Measurements from ENCODE around the gene ZNF805. TPM values are rescaled to one million over a fixed set of nuclear protein-coding genes. Genes with fewer than 3 reads are reported as not detected.

The ZNF805 gene
- total RNA-seq, 1 experiment from 2014 or later: 9.2 TPM

- intact Hi-C loops (cut with micrococcal nuclease): no loop called here
- Histone ChIP-seq H3K9me2 (ENCODE audit: insufficient read depth) (no peaks in the 10 kb centered on the region), H3K4me2 (ENCODE audit: low read length) (no peak overlapping the region), H3K9me3 (ENCODE audit: control insufficient read depth in 1 of 2, insufficient read depth in 1 of 2, low read depth in 1 of 2, low read length in 2 of 2) (no peaks in the 10 kb centered on the region), H4K20me1 (ENCODE audit: insufficient read depth) (no peaks in the 10 kb centered on the region), H2AFZ (ENCODE audit: low read depth, low read length, poor library complexity, severe bottlenecking) (no peak overlapping the region), H3K36me3 (ENCODE audit: control insufficient read depth in 1 of 2, insufficient read depth in 2 of 2, low read length in 2 of 2) (peaks cover 4 to 16% of the 10 kb centered on the region in 2 experiments; a peak in 3 of 4 replicates), H3K27me3 (ENCODE audit: insufficient read depth, low read length) (no peaks in the 10 kb centered on the region), H3K27ac (ENCODE audit: low read depth, low read length) (no peak overlapping the region), H3K4me3 (replicated peaks in 1 of 2; ENCODE audit: low read depth in 1 of 2, low read length in 2 of 2) (no peak overlapping the region), H3K4me1 (ENCODE audit: control insufficient read depth in 1 of 2, insufficient read depth in 2 of 2, low read length in 2 of 2) (peaks cover 6 to 16% of the 10 kb centered on the region in 2 experiments; a peak in 3 of 4 replicates), H3K79me2 (ENCODE audit: insufficient read depth, low read length) (peaks cover 39% of the 10 kb centered on the region), H3K9ac (ENCODE audit: low read length) (no peak overlapping the region)
- ATAC-seq: no peak
- no peak for DNase-seq (ENCODE audit: low read depth, low spot score)
- no peak for TF ChIP-seq YY1 (IDR thresholded peaks at IDR 0.05; ENCODE audit: extremely low read depth, insufficient replicate concordance, low read depth, low read length)
- TF ChIP-seq EZH2 (IDR thresholded peaks at IDR 0.05): no peak
- no peak for TF ChIP-seq CTCF (IDR thresholded peaks at IDR 0.05 in 2 of 3, conservative IDR thresholded peaks at IDR 0.05 in 1 of 3; ENCODE audit: borderline replicate concordance in 1 of 3, insufficient read depth in 1 of 3, low read depth in 2 of 3, low read length in 2 of 3)
- BruUV-seq (replicated peaks): no TSS peak
- POLR2A ChIA-PET: no interaction called here
- RAD21 ChIA-PET (ENCODE audit: low non-redundant PET in 1 of 2, low total read pairs in 2 of 2, uncharacterized antibody in 2 of 2, unreplicated experiment in 2 of 2): no interaction called here
- CTCF ChIA-PET: no interaction called here
Measured at GRCh38 chr19:57244513-57244912, 4.1 kb downstream of the ZNF805 start.

GRCh38 chr19:57245066-57245465, 4.6 kb downstream of the ZNF805 start:
- CTCF ChIA-PET: no interaction called here
- no peaks in the 10 kb centered on the region for H4K20me1 ChIP-seq (ENCODE audit: insufficient read depth)
- peaks cover 3 to 14% of the 10 kb centered on the region in 2 experiments; a peak in 3 of 4 replicates for H3K4me1 ChIP-seq (ENCODE audit: control insufficient read depth in 1 of 2, insufficient read depth in 2 of 2, low read length in 2 of 2)
- TF ChIP-seq ATF3 (IDR thresholded peaks at IDR 0.05): no peak
- no peak for TF ChIP-seq SP1 (IDR thresholded peaks at IDR 0.05; ENCODE audit: low read depth)
- TF ChIP-seq ZFX (IDR thresholded peaks at IDR 0.05): no peak
- TF ChIP-seq TCF7L2 (IDR thresholded peaks at IDR 0.05; ENCODE audit: borderline replicate concordance, extremely low read depth, insufficient read depth, insufficient read length): no peak
- no peak for ATAC-seq
- H3K27me3 ChIP-seq (ENCODE audit: insufficient read depth, low read length): no peaks in the 10 kb centered on the region
- DNase-seq (ENCODE audit: low read depth, low spot score): no peak
- no peak overlapping the region for H2AFZ ChIP-seq (ENCODE audit: low read depth, low read length, poor library complexity, severe bottlenecking)
- no TSS peak for BruUV-seq (replicated peaks)
- H3K79me2 ChIP-seq (ENCODE audit: insufficient read depth, low read length): peaks cover 39% of the 10 kb centered on the region
- H3K9me2 ChIP-seq (ENCODE audit: insufficient read depth): no peaks in the 10 kb centered on the region
- intact Hi-C loops (cut with micrococcal nuclease): no loop called here
- POLR2A ChIA-PET: no interaction called here
- H3K9ac ChIP-seq (ENCODE audit: low read length): no peak overlapping the region
- RAD21 ChIA-PET (ENCODE audit: low non-redundant PET in 1 of 2, low total read pairs in 2 of 2, uncharacterized antibody in 2 of 2, unreplicated experiment in 2 of 2): no interaction called here
- H3K36me3 ChIP-seq (ENCODE audit: control insufficient read depth in 1 of 2, insufficient read depth in 2 of 2, low read length in 2 of 2): peaks cover 4 to 16% of the 10 kb centered on the region in 2 experiments; a peak in 3 of 4 replicates
- no peak overlapping the region for H3K4me2 ChIP-seq (ENCODE audit: low read length)
- no peaks in the 10 kb centered on the region for H3K9me3 ChIP-seq (ENCODE audit: control insufficient read depth in 1 of 2, insufficient read depth in 1 of 2, low read depth in 1 of 2, low read length in 2 of 2)
- H3K27ac ChIP-seq (ENCODE audit: low read depth, low read length): no peak overlapping the region
- H3K4me3 ChIP-seq (replicated peaks in 1 of 2; ENCODE audit: low read depth in 1 of 2, low read length in 2 of 2): no peak overlapping the region

All from HCT116 (cell line).